DMS79 (cell line): ENCODE data around the gene EHBP1.

Experiments
- DNase-seq: peaks from one replicate; lab custom pipeline; 2025; lab: John Stamatoyannopoulos, UW

Gene EHBP1

DNA sequence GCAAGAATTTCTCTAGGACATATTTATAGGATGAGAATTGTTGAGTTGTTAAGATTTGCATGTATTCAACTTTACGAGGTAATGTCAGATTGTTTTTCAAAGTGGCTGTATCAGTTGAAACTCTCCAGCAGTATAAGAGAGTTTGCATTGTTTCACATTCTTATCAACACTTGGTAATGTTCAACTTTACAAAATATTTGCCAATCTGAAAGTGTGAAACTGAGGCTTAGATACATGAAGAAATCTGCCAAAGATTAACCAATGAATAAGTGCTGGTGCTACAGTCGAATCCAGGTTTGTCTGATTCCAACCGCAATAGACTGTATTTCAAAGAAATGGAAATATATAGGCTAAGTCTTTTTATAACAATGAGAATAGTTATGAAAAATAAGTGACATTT, 117.0 kb downstream of the EHBP1 start:
- no peak for DNase-seq

DNA sequence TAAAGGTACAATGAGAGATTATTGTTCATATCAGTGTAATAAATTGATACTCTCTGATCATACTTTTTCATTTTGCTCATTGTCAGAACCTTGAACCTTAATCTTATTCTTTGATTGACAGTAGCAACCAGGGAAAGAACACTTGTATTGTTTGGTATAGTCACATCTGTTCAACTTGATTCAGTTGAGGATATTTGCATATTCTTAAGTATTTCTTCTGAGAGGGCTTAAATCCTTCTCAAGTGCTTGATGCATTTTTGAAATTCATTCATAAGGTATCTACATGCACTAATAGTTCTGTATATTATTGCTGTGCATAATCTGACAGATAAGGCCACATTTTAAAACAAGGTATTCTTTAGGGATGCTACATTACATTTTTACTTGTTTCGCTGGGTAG, 118.9 kb downstream of the EHBP1 start:
- no peak for DNase-seq

GRCh38 chr2:62826141-62826540, 120.6 kb downstream of the EHBP1 start:
- DNase-seq: no peak

DNA sequence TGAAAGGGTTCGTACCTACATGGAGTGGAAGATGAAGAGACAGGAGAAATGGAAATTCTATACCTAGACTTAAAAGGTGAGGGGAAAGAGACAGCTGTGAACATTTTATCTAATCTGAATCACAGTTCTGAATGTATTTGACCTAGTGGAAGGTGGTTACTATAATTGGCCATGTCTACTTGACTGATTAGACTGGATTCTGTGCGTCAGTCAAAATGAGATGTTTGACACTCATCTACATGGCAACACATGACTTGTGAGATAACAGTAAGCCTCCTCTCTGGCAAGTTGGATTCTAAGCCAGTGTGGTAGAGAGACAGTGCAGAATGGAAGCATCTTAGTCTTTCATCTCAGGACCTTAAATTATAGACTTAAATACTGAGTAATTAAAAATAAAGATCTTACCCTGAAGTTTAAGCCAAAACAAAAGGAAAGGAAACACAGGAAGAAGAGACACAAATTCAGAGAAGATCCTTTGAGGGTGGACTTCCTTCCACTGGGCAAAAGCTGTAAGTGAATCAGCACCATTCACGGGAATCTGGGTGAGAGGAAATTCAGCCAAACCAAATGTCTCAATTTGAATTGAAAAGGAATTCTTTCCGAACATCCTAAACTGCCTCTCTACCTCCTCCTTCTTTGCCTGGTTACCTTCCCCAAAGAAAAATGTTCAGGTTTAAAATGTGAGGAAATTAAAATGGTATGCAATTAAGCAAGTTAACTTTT, 121.6 kb downstream of the EHBP1 start:
- no peak for DNase-seq

GRCh38 chr2:62831729-62832128, 126.2 kb downstream of the EHBP1 start:
- no peak for DNase-seq

- DNase-seq: no peak
These were observed 139.0 kb downstream of the EHBP1 start for GRCh38 chr2:62844311-62845090.

- DNase-seq: no peak
These were observed 139.7 kb downstream of the EHBP1 start for GRCh38 chr2:62845256-62845655.

- DNase-seq: no peak
These were observed 146.7 kb downstream of the EHBP1 start for GRCh38 chr2:62852254-62852653.

GRCh38 chr2:62854600-62855514, 149.3 kb downstream of the EHBP1 start:
- no peak for DNase-seq

DNA sequence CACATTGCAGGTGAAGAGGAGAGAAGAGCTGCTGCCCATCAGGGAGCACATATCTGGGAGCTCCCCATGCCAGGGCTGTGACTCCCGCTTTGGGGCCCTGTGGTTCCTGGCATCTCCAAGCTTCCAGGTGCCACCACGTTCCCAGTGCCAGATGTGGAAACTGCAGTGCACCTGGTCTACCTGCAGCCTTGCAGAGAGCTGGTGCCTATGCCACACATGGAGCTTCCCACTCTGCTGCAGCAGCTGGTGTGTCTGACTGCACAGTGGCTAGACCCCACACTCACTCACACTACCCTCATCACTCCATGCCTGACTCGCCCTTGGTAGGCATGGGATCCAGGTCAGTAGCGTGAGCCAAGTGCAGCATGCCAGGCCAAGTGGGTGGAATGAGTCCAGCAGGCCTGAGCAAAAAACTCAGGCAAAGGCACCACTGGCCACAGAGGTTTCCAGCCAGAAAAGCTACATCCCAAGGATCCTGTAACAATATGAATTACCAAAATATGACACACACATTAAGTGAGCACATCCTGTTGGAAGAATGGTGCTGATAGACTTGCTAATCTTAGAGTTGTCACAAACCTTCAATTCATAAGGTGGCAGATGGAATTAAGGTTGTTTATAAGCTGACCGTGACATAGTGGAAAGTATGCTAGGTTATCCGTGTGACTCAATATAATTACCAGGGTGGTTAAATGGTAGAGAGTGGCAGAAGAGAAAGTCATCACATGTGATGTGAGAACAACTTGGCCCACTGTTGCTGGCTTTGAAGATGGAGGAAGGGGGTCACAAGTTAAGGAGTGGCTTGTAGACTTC, 150.9 kb downstream of the EHBP1 start:
- no peak for DNase-seq

GRCh38 chr2:62857139-62857931, 151.8 kb downstream of the EHBP1 start:
- no peak for DNase-seq

- no peak for DNase-seq
These were observed 152.8 kb downstream of the EHBP1 start for GRCh38 chr2:62858231-62858832.

- no peak for DNase-seq
These were observed 163.4 kb downstream of the EHBP1 start for GRCh38 chr2:62868947-62869346.

- no peak for DNase-seq
These were observed 165.5 kb downstream of the EHBP1 start for GRCh38 chr2:62870966-62871365.

DNA sequence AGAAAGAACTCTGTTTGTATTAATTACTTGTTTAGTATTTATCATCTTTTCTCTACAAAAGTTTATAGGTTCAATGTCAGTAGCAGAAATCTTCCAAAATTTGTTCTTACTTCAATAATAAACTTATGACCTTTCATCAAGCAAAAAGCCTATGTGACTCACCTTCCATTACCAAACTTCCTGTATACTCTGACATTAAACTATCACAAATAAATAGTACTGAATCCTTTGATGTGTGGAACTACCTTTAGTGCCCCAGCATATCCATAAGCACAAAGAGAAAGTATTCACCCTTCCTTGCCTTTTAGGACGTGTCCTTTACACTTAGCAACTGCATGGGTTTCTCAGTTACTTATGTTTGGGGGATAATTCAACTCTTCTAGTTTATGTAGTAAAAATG, 166.0 kb downstream of the EHBP1 start:
- DNase-seq: no peak

GRCh38 chr2:62873603-62874002, 168.1 kb downstream of the EHBP1 start:
- DNase-seq: no peak

DNA sequence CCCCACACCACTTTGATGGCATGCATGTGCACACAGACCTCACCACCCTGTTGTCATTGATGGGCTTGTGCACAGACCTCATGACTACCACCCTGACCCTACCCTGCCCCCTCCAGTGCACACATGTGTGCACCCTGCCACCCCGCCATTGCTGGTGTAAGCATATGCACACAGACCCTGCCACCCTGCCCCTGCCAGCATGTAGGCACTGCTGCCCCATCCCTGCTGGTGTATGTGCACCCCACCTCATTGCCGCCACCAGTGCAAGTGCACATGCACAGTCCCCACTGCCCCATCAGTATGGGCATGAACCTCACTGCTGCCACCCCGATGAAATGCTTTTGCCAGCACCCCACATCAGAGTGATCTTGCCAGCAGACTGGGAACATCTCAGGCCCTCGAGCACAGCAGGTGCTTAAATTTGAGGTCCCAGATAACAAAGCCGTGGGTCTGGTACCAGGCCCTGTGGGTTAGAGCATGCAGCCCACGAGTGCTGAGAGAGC, 169.4 kb downstream of the EHBP1 start:
- no peak for DNase-seq

GRCh38 chr2:62881162-62881795, 175.8 kb downstream of the EHBP1 start:
- DNase-seq: no peak

GRCh38 chr2:62883629-62884028, 178.1 kb downstream of the EHBP1 start:
- DNase-seq: no peak

GRCh38 chr2:62884086-62884485, 178.6 kb downstream of the EHBP1 start:
- no peak for DNase-seq
